Muscle of leg (tissue), 16 donors: Measurements from ENCODE around the gene SZRD1. TPM values are rescaled to one million over a fixed set of nuclear protein-coding genes. Genes with fewer than 3 reads are reported as not detected.

Experiments
- DNase-seq: peaks from one replicate; pipeline ENCODE4 v3.0.0; 2013
- H3K27ac ChIP-seq: one replicate; pipeline ENCODE4 v1.5.1; 2013; ENCODE audit warnings: mild to moderate bottlenecking, low read length, control low read depth
- H3K27me3 ChIP-seq: one replicate; pipeline ENCODE4 v1.6.1; 2013; ENCODE audit warnings: low read length; ENCODE audit not compliant: control insufficient read depth, insufficient read depth
- H3K36me3 ChIP-seq: one replicate; pipeline ENCODE4 v1.6.1; 2013; ENCODE audit warnings: low read length; ENCODE audit not compliant: control insufficient read depth, insufficient read depth
- H3K4me1 ChIP-seq: one replicate; pipeline ENCODE4 v1.6.1; 2013; ENCODE audit warnings: low read length; ENCODE audit not compliant: control insufficient read depth, insufficient read depth
- H3K4me3 ChIP-seq: one replicate; pipeline ENCODE4 v1.5.1; 2013; ENCODE audit warnings: low read length, control low read depth
- H3K9me3 ChIP-seq: replicated peaks from 2 replicates; pipeline ENCODE4 v1.6.1; 2013; ENCODE audit warnings: low read depth, low read length; ENCODE audit not compliant: control insufficient read depth
- WGBS: methylation state at CpG from one replicate; pipeline ENCODE4 v1.1.5; 2013; ENCODE audit warnings: missing lambda C conversion rate; ENCODE audit not compliant: insufficient coverage; 5-methylcytosine and 5-hydroxymethylcytosine counted together
- long read RNA-seq, 11 donors: transcript quantifications; one replicate each; lab custom pipeline, GENCODE V29; 2026
- polyA plus RNA-seq, 8 donors: library from polyadenylated mRNA; unstranded; fragments of 120-200 nt; gene quantifications; one replicate each; pipeline versions ENCODE4 v1.2.1 to v1.2.3, GENCODE V29; 2013; ENCODE audit warnings: inconsistent platforms in 1 of 8, low replicate concordance in 1 of 8; ENCODE audit not compliant: insufficient read length in 8 of 8, insufficient read depth in 1 of 8
- total RNA-seq: library from RNA; stranded (reverse); fragments of 120-200 nt; gene quantifications from one replicate; pipeline ENCODE4 v1.2.4, GENCODE V29; 2013

Gene SZRD1
- total RNA-seq (52.8 TPM), polyA plus RNA-seq (100 to 1,000 TPM in 1 of 8 donors, 10 to 100 TPM in 7; 74.1 to 102 (median 92.4) TPM)
- long read RNA-seq, donor 1, transcript SZRD1-210 (3 exons, 3,401 nt), result minor isoform, 9 of 51 reads
- long read RNA-seq, donor 1, transcript SZRD1-202 (3 exons, 3,447 nt), result major isoform, 14 of 51 reads
- long read RNA-seq, donor 1, transcript SZRD1-201 (4 exons, 3,636 nt), result minor isoform, 7 of 51 reads
- long read RNA-seq, donor 1, partial matches to known transcripts, result 19 of 51 reads
- long read RNA-seq, donor 1, other reads (novel, unspliced or antisense), result 0 of 51 reads
- long read RNA-seq, donor 2, partial matches to known transcripts, result 0 of 2 reads
- long read RNA-seq, donor 2, other reads (novel, unspliced or antisense), result 0 of 2 reads
- long read RNA-seq, donor 3, transcript SZRD1-201 (4 exons, 3,636 nt), result minor isoform, 22 of 106 reads
- long read RNA-seq, donor 3, transcript SZRD1-210 (3 exons, 3,401 nt), result minor isoform, 12 of 106 reads
- long read RNA-seq, donor 3, transcript SZRD1-202 (3 exons, 3,447 nt), result major isoform, 23 of 106 reads
- long read RNA-seq, donor 3, transcript SZRD1-203 (4 exons, 892 nt), result minor isoform, 13 of 106 reads
- long read RNA-seq, donor 3, partial matches to known transcripts, result 36 of 106 reads
- long read RNA-seq, donor 3, other reads (novel, unspliced or antisense), result 0 of 106 reads
- long read RNA-seq, donor 4, transcript SZRD1-202 (3 exons, 3,447 nt), result major isoform, 10 of 38 reads
- long read RNA-seq, donor 4, transcript SZRD1-201 (4 exons, 3,636 nt), result minor isoform, 9 of 38 reads
- long read RNA-seq, donor 4, transcript SZRD1-210 (3 exons, 3,401 nt), result minor isoform, 5 of 38 reads
- long read RNA-seq, donor 4, partial matches to known transcripts, result 14 of 38 reads
- long read RNA-seq, donor 4, other reads (novel, unspliced or antisense), result 0 of 38 reads
- long read RNA-seq, donor 5, transcript SZRD1-210 (3 exons, 3,401 nt), result minor isoform, 41 of 153 reads
- long read RNA-seq, donor 5, transcript SZRD1-201 (4 exons, 3,636 nt), result minor isoform, 13 of 153 reads
- long read RNA-seq, donor 5, transcript SZRD1-203 (4 exons, 892 nt), result minor isoform, 14 of 153 reads
- long read RNA-seq, donor 5, transcript SZRD1-202 (3 exons, 3,447 nt), result major isoform, 42 of 153 reads
- long read RNA-seq, donor 5, partial matches to known transcripts, result 43 of 153 reads
- long read RNA-seq, donor 5, other reads (novel, unspliced or antisense), result 0 of 153 reads
- long read RNA-seq, donor 6, transcript SZRD1-210 (3 exons, 3,401 nt), result major isoform, 21 of 75 reads
- long read RNA-seq, donor 6, transcript SZRD1-202 (3 exons, 3,447 nt), result minor isoform, 19 of 75 reads
- long read RNA-seq, donor 6, partial matches to known transcripts, result 29 of 75 reads
- long read RNA-seq, donor 6, other reads (novel, unspliced or antisense), result 0 of 75 reads
- long read RNA-seq, donor 7, transcript SZRD1-202 (3 exons, 3,447 nt), result minor isoform, 16 of 66 reads
- long read RNA-seq, donor 7, transcript SZRD1-210 (3 exons, 3,401 nt), result major isoform, 24 of 66 reads
- long read RNA-seq, donor 7, transcript SZRD1-201 (4 exons, 3,636 nt), result minor isoform, 5 of 66 reads
- long read RNA-seq, donor 7, partial matches to known transcripts, result 18 of 66 reads
- long read RNA-seq, donor 7, other reads (novel, unspliced or antisense), result 0 of 66 reads
- long read RNA-seq, donor 8, transcript SZRD1-202 (3 exons, 3,447 nt), result major isoform, 11 of 49 reads
- long read RNA-seq, donor 8, transcript SZRD1-210 (3 exons, 3,401 nt), result minor isoform, 10 of 49 reads
- long read RNA-seq, donor 8, partial matches to known transcripts, result 22 of 49 reads
- long read RNA-seq, donor 8, other reads (novel, unspliced or antisense), result 0 of 49 reads
- long read RNA-seq, donor 9, transcript SZRD1-202 (3 exons, 3,447 nt), result major isoform, 16 of 52 reads
- long read RNA-seq, donor 9, transcript SZRD1-210 (3 exons, 3,401 nt), result minor isoform, 14 of 52 reads
- long read RNA-seq, donor 9, partial matches to known transcripts, result 16 of 52 reads
- long read RNA-seq, donor 9, other reads (novel, unspliced or antisense), result 0 of 52 reads
- long read RNA-seq, donor 10, transcript SZRD1-201 (4 exons, 3,636 nt), result minor isoform, 10 of 84 reads
- long read RNA-seq, donor 10, transcript SZRD1-210 (3 exons, 3,401 nt), result minor isoform, 20 of 84 reads
- long read RNA-seq, donor 10, transcript SZRD1-202 (3 exons, 3,447 nt), result major isoform, 23 of 84 reads
- long read RNA-seq, donor 10, transcript SZRD1-203 (4 exons, 892 nt), result minor isoform, 10 of 84 reads
- long read RNA-seq, donor 10, partial matches to known transcripts, result 21 of 84 reads
- long read RNA-seq, donor 10, other reads (novel, unspliced or antisense), result 0 of 84 reads
- long read RNA-seq, donor 11, transcript SZRD1-203 (4 exons, 892 nt), result minor isoform, 5 of 57 reads
- long read RNA-seq, donor 11, transcript SZRD1-210 (3 exons, 3,401 nt), result minor isoform, 9 of 57 reads
- long read RNA-seq, donor 11, transcript SZRD1-201 (4 exons, 3,636 nt), result minor isoform, 6 of 57 reads
- long read RNA-seq, donor 11, transcript SZRD1-202 (3 exons, 3,447 nt), result major isoform, 17 of 57 reads
- long read RNA-seq, donor 11, partial matches to known transcripts, result 20 of 57 reads
- long read RNA-seq, donor 11, other reads (novel, unspliced or antisense), result 0 of 57 reads

GRCh38 chr1:16366722-16367257 lies at the start of gene SZRD1:
Gene SZRD1 (plus strand): TSS chr1:16367242. CDS start chr1:16367258, 16 bp downstream.
- WGBS, result 0% methylated on average over 20 of the region's 24 CpGs
- peak within 1 kb of the TSS; percentile 96 for H3K4me3 ChIP-seq
- peaks cover 3% of the 10 kb centered on the region for H3K36me3 ChIP-seq
- peak; percentile 100 for DNase-seq
- no peaks in the 10 kb centered on the region for H3K9me3 ChIP-seq
- peak within 1 kb of the TSS; percentile 100 for H3K27ac ChIP-seq
- H3K27me3 ChIP-seq, result no peaks in the 10 kb centered on the region
- peaks cover 11% of the 10 kb centered on the region for H3K4me1 ChIP-seq

GRCh38 chr1:16318555-16318954 lies 48.5 kb upstream of the SZRD1 start:
- Histone ChIP-seq H3K4me3 (no peak overlapping the region), H3K36me3 (peaks cover 15% of the 10 kb centered on the region), H3K27me3 (no peaks in the 10 kb centered on the region), H3K4me1 (no peaks in the 10 kb centered on the region), H3K27ac (no peak overlapping the region), H3K9me3 (no peaks in the 10 kb centered on the region)
- peak; percentile 77 for DNase-seq
- WGBS, result 22% methylated on average over 2 of the region's 3 CpGs

GRCh38 chr1:16321176-16321867 lies 45.7 kb upstream of the SZRD1 start:
- no peak for DNase-seq

GRCh38 chr1:16324456-16324890 lies 42.6 kb upstream of the SZRD1 start:
- Histone ChIP-seq H3K36me3 (no peaks in the 10 kb centered on the region), H3K27me3 (no peaks in the 10 kb centered on the region), H3K4me3 (no peak overlapping the region), H3K27ac (no peak overlapping the region), H3K4me1 (no peaks in the 10 kb centered on the region), H3K9me3 (no peaks in the 10 kb centered on the region)
- WGBS, result 40% methylated on average over 1 of the region's 6 CpGs
- peak; percentile 61 for DNase-seq

More at GRCh38 chr1:16321176-16321867, 45.7 kb upstream of the SZRD1 start:
- no peaks in the 10 kb centered on the region for H3K9me3 ChIP-seq
- H3K27ac ChIP-seq, result no peak overlapping the region
- H3K4me1 ChIP-seq, result no peaks in the 10 kb centered on the region
- no peaks in the 10 kb centered on the region for H3K27me3 ChIP-seq
- no peak overlapping the region for H3K4me3 ChIP-seq
- no peaks in the 10 kb centered on the region for H3K36me3 ChIP-seq
- WGBS, result 83% methylated on average over 1 of the region's 4 CpGs

- 67% methylated on average over 2 of the region's 5 CpGs for WGBS
- no peaks in the 10 kb centered on the region for H3K36me3 ChIP-seq
- no peaks in the 10 kb centered on the region for H3K27me3 ChIP-seq
- no peak overlapping the region for H3K27ac ChIP-seq
- H3K4me3 ChIP-seq, result no peak overlapping the region
- no peaks in the 10 kb centered on the region for H3K4me1 ChIP-seq
- DNase-seq, result no peak
- H3K9me3 ChIP-seq, result no peaks in the 10 kb centered on the region
These were observed 40.1 kb upstream of the SZRD1 start for GRCh38 chr1:16326833-16327404.

- Histone ChIP-seq H3K27ac (no peak overlapping the region), H3K4me1 (no peaks in the 10 kb centered on the region), H3K4me3 (no peak overlapping the region), H3K9me3 (no peaks in the 10 kb centered on the region), H3K36me3 (no peaks in the 10 kb centered on the region), H3K27me3 (no peaks in the 10 kb centered on the region)
- DNase-seq, result no peak
- 100% methylated on average over 1 of the region's 7 CpGs for WGBS
These were observed 32.2 kb upstream of the SZRD1 start for GRCh38 chr1:16334655-16335340.

- Histone ChIP-seq H3K36me3 (no peaks in the 10 kb centered on the region), H3K4me3 (no peak overlapping the region), H3K4me1 (no peaks in the 10 kb centered on the region), H3K9me3 (no peaks in the 10 kb centered on the region), H3K27ac (no peak overlapping the region), H3K27me3 (no peaks in the 10 kb centered on the region)
- no CpG with 5 or more reads among the region's 5 CpGs for WGBS
- no peak for DNase-seq
These were observed 28.1 kb upstream of the SZRD1 start for GRCh38 chr1:16338961-16339360.
